Measurements from ENCODE around the gene TRAPPC14.

TRAPPC14 gene

DNA sequence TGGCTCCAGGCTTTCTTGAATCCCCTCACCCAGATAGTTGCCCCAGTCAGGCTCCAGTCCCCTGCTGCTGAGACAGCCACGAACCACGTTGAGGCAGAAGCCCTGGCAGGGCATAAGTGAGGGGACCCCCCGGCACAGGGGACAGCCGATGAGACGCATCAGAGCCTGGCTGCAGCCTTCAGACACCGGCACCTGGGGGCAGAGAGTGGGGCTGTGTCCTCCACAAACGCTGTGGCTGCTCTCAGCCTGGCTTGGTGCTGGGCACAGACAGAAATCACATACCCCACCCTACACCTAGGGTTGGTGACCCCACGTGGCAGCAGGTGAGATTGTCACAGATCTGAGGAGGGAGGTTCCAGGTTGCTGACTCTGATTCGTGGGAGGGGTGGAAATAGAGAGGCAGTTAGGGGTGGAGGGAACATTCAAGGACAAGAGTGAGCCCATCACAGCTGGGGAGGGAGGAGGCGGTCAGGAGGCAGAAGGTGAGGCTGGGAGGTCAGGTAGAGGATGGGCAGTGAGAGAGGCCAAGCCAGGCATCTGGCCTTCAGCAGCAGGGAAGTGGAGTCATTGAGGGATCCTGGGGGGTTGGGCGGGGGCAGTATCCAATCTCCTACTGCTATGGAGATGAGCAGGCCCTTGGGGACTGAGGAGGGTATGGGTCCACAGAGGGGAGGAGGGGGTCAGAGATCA, 15.4 kb upstream of the TRAPPC14 start:
- DNase-seq (ENCODE audit: low read depth) = no peak

DNA sequence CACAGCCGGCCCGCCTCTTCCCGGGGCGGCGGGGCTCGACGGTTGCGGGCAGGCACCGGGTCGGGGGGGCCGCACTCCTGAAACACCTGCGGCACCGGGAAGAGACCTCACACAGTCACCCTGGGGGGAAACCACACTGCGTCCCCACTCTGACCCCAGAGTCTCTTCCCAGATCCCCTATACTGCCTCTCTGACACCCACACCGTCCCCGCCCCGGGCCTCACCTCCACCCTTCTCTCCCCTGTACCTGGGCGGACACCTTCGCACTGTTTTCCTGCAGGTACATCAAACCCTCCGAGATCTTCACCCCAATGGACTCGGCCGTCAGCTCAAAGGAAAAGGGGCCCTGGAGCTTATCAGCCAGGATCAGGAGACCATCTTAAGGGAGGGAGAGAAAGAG, 13.3 kb upstream of the TRAPPC14 start:
- no peak for DNase-seq (ENCODE audit: low read depth)

DNA sequence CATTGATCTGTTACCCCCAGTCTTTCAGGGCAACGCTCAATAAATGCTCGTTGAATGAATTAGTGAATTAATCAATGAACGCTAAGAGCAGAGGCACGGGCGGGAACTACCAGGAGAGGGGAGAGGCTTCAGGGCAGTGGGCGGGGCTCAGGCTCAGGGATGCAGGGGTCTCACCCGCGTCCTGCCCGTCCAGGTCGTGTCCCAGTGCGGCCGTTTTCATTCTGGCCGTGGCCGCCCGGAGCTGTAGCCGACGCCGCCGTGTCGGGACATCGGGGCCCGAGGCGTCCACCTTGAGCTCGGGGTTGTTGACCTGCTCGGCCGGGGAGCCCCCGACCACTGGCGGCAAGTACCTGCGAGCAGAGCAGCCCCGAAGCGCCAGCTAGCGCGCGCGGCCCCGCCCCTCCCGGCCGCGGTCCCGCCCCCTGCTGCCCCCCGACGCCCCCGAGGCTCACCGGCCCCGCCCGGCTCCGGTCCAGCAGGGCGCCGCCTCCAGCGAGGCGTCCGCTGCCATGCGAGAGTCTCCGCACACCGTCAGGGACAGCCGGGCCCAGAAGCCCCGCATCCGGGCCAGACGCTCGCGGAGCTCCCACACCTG, 12.7 kb upstream of the TRAPPC14 start:
- no peak for DNase-seq (ENCODE audit: low read depth)

DNA sequence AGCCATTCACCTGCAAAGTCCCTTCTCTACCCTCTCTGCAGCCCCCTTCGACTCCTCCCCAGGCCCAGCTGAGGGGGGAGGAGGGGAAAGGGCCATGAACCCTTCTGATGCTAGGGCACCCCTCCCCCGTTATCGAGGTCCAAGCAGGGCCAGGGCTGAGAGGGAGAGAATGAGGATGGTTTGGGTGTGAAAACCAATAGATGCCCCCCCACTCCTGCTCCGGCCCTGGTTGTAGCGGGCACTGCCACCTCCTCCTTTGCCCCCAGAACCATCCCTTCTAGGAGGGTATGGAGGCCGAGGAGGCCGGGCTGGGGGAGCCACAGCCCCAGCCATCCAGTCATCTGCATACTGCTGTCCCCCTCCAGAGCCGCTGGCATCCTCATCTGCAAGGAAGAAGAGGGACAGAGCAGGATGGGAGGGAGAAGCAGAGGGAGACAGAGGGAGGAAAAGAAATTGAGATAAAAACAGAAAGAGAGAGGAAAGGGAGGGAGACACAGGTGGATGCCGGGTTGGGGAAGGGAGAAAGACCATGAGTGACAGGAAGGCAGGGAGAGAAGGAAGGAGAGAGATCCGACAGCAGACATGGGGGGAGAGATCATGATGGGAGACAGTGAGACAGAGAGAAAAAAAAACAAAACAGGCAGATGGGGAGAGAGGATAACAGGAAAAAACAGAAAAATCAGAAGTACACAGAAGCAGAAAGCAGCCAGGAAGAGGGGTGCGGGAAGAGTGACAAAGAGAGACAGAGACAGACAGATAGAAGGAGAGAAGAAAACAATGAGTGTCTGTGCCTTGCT, 11.8 kb upstream of the TRAPPC14 start:
- no peak for DNase-seq (ENCODE audit: low read depth)

DNA sequence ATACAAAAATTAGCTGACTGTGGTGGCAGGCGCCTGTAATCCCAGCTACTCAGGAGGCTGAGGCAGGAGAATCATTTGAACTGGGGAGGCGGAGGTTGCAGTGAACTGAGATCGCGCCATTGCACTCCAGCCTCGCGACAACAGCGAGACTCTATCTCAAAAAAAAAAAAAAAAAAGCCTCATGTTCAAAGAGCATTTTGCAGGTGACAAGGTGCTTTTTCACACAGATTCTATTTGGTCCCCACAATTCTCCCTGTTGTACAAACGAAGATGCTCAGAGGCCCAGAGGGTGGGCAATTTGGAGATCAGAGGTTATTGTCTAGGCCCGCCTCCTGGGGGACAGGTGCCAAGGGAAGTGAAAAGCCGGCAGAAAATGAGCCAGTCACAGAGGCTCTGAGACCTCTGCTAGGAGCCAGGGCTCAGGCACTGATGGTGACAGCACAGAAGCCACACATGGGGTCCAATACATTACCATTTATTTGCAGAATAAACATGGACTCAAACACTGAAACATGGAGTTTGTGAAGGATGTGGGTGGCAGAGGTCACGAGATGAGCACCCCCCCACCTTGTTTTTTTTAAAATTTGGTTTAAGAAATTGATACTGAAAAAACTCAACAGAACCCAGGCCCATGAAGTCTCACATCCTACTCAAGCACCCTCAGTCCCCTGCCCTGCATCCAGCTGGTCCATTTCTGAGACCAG, 10.8 kb upstream of the TRAPPC14 start:
- DNase-seq (ENCODE audit: low read depth) = no peak

DNA sequence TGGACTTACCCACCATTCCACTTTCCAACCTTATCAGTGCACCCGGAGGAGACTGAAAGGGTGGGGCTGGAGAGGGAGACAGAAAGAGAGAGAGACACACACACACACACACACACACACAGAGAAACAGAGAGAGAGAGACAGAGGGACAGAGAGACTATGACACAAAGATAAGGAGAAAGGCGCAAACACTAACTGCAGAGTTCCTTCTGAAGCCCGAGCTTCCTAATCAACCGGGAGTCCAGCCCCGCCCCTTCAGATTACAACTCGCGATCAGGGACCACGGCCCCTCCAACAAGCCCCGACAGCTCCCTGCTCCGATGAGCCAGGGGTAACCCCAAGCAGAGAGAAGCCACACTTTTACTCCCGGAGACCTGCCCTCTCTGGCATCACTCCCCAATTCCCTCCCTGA, 9.4 kb upstream of the TRAPPC14 start:
- peak; percentile 27 for DNase-seq (ENCODE audit: low read depth)

DNA sequence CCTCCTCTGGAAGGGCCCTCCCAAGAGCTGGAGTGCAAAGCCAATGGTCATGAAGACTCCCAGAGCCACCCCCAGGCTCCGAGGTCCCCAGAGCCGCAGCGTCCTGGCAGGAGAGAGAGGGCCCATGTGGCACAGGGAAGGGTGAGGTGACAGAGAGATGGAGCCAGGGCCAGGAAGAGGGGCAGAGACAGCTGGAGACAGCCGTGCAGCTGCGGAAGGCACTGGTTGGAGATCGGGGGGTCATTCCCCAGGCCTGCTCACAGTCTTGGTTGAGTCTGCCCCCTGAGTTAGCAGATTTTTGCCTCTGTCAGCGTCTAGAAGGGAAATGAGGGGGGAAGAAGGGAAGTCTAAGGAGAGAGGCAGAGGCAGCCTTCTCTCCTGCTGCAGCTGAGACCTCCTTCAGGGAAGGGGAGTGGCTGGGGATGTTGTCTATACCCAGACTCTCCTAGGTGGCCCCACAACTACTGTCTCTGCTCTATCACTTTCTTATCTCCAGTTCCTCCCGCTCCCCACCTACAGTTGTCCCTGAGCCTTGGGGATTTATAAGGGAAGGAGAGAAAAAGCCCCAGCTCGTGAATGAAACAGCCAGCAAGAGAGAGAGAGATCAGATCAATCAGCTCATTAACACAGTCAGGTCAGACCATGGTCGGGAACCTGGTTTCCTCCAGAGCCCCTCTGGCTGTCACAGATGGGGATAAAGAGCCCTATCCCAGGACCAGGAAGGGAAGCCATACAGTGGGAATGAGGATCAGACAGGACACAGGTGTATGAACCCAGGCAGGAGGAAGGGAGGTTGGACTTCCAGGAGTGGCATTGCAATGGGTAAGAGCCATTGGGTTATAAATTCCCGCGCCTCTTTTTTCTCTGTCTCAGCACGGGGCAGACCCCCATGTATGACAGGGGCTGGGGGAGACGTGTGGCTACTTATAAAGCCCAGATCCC, 8.7 kb upstream of the TRAPPC14 start:
- DNase-seq (ENCODE audit: low read depth) = no peak

DNA sequence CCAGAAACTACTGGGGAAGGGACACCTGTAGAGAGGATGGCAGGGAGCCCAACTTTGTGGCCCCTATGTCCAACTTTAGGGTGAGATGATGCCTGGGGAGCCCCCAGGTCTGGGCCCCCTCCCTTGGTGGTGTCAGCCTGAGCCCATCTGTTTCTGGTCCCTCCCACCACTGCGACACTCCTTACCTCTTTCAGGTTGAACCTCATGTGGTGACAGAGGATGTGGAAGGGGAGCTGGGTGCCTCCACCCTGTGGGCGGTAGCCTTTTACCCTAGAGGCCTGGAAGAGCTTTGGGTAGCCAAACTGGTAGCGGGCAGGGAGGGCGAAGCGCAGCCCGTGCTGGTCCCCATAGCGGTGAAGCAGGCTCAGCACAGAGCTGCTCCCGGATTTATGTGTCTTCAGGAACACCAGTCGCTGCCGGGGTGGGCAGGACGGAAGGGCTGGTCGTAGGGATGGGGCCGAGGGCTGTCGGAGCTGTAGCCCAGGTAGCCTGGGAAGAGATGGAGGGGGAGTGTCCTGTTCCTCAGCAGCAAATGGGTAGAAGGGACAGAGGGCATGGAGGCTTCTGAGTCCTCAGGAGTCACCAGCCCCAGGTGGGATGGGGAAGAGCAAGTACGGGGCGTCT, 7.9 kb upstream of the TRAPPC14 start:
- DNase-seq (ENCODE audit: low read depth) = no peak

DNA sequence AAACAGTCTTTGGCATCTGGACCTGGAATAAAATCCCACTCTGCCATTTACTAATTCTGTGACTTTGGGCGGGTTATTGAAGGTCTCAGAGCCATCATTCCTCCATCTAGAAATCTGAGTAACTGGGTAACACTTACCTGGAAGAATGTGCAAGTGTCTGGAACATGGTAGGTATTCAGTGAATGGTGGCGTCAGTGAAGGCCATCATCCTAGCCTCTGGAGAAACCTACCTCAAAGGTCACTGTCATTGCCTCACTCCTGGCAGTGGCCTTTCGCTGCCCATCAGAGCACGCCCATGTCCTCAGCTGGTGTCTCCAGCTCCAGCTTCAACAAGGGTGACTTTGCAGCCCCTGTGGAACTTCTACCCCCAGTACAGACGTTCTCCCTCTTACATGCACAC, 5.3 kb upstream of the TRAPPC14 start:
- no peak for DNase-seq (ENCODE audit: low read depth)

DNA sequence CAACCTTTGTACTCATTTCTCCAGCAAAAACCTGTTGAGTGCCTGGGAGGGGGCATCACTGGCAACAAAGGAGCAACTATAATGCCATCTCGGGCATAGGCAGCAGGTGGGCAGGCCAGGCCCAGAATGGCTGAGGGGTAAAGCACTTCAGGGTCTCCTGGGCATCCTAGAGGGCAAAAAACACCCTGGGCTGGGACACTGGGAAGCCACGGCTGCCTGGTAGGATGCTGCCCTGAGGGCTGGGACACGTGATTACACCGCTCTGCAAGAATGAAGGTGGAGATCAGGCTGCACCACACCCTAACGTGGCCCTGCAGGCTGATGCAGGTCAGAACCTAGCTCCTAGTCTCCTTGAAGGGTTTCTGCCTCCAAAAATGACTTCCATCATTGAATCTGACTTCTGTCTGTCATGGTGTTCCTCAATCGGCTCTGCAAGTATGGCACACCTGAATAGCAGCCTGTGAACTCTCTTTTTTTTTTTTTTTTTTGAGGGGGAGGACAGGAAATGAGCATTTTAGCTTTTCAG, 4.5 kb upstream of the TRAPPC14 start:
- peak; percentile 21 for DNase-seq (ENCODE audit: low read depth)

DNA sequence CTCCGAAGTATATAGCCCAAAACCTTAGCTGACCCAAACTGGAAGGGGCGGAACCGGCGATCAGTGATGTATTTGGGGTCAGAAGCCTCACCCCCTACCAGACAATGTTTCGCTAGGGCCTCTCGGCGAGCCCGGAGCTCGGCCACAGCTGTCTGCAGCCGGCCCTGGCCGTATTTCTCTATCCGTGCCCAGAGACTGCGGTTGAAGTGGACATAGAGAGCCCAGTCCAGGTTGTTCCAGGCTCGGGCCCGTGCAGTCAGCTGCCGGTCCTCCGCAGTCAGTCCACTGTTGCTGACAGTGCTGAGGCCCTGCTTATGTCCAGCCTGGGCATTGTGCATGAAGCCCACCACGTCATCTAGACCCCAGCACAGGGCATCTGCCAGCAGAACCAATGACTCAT, 1.5 kb upstream of the TRAPPC14 start:
- DNase-seq (ENCODE audit: low read depth) = no peak

DNA sequence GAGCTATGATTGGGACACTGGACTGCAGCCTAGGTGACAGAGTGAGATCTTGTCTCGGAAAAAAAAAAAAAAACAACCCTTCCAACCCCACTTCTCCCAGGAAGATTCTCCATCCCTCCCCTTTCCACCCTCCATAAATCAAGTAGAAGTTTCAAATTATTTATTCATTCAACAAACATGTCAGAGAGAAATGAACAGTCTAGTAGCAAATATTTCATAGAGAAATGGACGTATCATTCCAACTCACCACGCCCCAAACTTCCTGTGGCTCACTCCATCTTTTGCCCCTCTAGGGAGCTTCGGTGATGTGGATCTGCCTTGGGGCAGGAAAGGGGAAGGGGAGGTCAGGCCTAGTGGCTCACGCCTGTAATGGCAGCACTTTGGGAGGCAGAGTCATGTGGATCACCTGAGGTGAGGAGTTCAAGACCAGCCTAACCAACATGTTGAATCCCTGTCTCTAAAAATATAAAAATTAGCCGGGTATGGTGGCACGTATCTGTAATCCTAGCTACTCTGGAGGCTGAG, 638 bp upstream of the TRAPPC14 start:
- no peak for DNase-seq (ENCODE audit: low read depth)

DNA sequence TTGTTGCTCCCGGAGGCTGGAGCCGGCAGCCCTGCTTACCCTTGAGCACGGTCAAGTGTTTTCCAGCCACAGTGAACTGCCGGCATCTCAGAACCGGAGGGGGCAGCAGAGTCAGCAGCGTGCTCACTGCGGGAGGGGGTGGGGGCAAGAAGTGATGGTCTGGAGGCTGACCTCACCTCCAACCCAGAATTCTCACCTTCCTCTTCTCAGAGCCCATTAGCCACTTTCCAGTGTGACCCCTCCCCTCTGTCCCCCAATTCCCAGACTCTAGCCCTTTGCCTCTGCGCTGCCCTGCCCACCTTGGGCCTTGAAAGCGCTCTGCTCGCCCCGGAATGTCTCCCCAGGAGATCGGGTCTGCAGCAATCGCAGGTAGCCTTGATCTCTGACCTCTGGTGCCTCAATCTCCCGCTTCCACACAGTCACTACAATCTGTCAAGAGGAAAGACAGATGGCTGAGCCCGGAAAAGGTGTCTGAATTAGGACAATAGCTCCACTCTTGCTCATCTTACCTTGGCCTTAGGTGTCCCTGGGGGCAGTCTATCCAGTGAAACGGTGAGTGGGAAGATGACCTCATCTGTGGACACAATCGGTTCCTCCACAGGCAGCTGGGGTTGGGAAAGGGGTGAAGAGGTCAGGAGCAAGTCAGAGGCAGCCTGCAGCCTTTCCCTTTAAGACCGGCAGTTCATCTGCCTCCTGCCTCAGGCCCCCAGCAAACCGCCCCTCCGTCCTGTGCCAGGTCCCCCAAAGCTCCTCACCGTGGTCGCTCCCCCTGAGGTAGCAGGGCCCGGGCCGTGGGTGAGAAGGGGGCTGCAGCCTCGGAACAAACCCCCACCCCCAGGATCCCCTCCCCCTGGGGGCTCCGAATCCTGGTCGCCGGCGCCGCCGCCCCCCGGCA, 942 bp downstream of the TRAPPC14 start:
- peak; percentile 63 for DNase-seq (ENCODE audit: low read depth)

DNA sequence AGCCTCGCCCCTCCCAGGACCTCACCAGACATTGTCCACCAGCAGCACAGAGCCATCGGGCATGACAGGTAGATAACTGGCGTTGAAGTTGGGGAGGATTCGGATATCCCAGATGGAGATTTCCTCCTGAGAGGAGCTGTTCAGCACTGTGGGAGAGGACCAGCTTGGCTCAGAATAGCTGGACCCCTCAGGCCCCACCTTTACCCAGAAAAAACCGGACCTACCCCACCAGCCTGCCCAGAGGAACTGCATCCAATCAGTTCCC, 1.5 kb downstream of the TRAPPC14 start:
- no peak for DNase-seq (ENCODE audit: low read depth)

DNA sequence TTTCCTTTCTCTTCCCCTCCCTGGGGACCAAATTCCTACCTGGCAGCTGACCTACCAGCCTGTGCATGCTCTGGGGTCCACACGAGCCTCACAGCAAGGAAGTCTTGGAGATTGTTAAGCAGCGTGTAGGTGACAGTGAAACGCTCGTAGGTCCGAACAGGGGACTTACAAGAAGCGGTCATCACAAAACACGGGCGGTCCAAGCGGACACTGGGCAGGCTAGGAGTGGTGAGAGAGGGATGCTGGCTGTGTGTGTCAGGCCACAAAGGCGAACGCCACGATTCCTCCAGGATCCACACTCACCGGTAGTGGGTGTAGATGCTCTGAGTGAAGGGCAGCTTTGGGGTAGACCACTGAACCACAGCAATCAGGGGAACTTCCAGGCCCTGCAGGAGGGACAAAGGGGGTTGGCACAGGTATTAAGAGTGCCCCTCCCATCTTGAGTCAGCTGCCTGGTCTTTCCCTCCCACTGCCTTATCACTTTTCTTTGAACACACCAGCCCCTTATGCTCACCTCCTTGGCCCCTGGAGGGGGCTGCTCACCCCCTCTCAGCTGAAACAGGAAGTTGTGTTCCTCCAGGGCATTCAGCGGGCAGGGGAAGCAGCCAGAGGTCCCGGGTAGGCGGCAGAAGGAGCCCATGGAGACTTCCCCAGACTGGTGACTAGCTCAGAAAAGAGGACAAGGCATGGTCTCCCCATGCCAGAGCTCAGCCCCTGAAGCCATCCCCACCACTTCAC, 2.0 kb downstream of the TRAPPC14 start:
- DNase-seq (ENCODE audit: low read depth) = no peak

DNA sequence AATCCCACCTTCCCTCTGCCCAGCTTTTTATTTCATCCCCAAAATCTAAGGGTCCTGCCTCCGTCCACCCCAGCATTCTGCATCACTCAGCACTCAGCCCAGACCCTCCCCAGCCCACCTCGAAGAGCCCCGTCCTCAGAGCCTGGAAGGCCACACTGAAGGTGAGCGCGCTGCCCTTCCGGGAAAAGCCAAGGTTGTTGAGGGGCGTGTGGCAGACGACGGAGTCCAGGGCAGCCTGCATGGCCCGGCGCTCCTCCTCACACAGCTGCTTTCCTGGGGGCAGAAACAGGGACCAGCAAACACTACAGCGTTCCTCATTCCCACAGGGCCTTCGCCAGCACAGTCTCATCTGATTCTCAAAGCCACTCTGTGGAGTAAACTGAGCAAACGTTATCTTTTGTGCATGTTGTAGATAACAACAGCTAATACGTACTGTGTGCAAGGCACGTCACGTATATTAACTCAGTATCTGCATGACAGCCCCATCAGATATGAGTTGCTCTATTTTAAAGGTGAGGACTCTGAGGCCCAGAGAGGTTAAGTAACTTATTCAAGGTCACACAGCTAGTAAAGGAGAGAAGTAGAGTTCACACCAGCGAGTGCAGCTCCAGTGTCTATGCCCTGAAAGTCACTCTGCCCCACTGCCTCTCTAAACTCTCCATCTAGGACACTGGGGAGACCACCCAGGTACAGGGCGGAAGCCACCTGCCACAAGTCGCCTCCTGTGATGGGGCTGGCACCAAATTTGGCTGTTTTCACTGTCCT, 2.8 kb downstream of the TRAPPC14 start:
- no peak for DNase-seq (ENCODE audit: low read depth)

DNA sequence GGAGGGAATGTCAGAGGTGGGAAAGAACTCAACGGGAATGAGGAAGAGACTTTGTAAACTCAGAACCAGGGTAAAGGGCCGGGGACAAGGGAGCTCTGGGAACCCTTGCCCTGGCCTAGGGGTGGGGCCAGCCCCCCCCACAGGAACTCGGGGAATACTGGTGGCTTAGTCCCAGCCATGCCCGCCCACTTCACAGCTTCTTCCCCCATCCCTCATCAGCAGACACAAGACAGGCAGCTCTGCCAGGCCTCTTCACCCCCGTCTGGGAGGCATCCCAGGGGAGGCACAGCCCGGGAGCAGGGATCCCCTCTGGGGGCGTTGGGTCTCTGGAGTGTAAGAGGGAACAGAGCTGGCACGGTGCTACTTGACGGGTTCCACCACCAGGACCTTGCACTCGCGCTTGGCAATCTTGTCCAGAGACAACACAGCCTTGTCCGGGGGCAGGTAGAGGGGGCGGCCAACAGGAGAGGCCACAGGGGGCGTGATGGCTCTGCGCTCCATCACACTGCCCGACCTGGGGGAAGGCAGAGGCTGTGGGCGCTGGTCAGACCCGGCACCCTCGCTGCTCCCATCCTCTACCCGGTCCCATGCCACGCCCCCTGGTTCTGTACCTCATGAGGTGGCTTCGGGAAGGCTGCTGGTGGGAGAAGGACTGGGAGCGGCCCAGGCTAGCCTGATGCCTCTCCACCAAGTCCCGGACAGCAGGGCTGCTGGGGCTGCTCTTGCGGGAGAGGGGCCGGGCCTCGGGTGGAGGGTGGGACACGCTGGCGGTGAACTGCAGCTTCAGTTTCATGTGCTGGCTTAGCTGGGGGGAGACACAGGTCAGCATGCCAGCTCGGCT, 3.7 kb downstream of the TRAPPC14 start:
- DNase-seq (ENCODE audit: low read depth) = no peak

Measured in EH (cell line).